ENCODE data around the gene LTBP1. TPM values are rescaled to one million over a fixed set of nuclear protein-coding genes. Genes with fewer than 3 reads are reported as not detected.

LTBP1 gene
- polyA plus RNA-seq, 1 experiment: 124 TPM

- CTCF ChIA-PET: interaction anchor here (1.2 kb wide), 1 partner anchor 324 kb away, joined by 3 read pairs; no protein-coding TSS in a partner anchor
- no peaks in the 10 kb centered on the region for H3K36me3 ChIP-seq (ENCODE audit: control insufficient read depth, insufficient read depth, low read length)
- H3K4me3 ChIP-seq (ENCODE audit: low read depth, low read length): no peak overlapping the region
- no peaks in the 10 kb centered on the region for H3K27me3 ChIP-seq (ENCODE audit: control insufficient read depth, insufficient read depth, low read length)
- TF ChIP-seq, protein P1, sequence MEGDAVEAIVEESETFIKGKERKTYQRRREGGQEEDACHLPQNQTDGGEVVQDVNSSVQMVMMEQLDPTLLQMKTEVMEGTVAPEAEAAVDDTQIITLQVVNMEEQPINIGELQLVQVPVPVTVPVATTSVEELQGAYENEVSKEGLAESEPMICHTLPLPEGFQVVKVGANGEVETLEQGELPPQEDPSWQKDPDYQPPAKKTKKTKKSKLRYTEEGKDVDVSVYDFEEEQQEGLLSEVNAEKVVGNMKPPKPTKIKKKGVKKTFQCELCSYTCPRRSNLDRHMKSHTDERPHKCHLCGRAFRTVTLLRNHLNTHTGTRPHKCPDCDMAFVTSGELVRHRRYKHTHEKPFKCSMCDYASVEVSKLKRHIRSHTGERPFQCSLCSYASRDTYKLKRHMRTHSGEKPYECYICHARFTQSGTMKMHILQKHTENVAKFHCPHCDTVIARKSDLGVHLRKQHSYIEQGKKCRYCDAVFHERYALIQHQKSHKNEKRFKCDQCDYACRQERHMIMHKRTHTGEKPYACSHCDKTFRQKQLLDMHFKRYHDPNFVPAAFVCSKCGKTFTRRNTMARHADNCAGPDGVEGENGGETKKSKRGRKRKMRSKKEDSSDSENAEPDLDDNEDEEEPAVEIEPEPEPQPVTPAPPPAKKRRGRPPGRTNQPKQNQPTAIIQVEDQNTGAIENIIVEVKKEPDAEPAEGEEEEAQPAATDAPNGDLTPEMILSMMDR (IDR thresholded peaks at IDR 0.05; ENCODE audit: insufficient read depth, low read depth, low read length): no peak
- POLR2A ChIA-PET: no interaction called here
- no peak for DNase-seq (ENCODE audit: low read depth)
Measured at GRCh38 chr2:33071591-33071990, 124.8 kb downstream of the LTBP1 start.

DNA sequence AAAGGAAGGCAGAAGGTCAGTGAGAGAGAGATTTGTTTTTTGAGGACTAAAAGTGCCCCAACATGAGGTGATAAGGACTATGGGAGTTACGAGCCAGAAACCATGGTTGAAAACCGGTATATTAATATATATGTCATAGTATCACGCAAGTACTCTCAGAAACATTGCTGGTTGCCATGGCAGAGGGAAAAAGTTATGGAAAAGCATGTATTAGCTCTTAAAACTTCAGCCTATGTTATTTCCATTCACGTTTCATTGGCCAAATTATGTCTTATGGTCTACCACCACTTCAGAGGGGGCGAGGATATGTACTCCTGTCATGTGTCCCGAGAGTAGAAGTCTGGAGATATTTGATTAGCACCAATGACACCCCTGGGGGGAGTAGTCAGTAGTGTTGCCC lies 125.9 kb downstream of the LTBP1 start:
- ChIA-PET CTCF (interaction anchor here (1.2 kb wide), 2 partner anchors 300 to 323 kb away, joined by 3 read pairs; no protein-coding TSS in a partner anchor), POLR2A (no interaction called here)
- Histone ChIP-seq H3K27me3 (ENCODE audit: control insufficient read depth, insufficient read depth, low read length) (no peaks in the 10 kb centered on the region), H3K4me3 (ENCODE audit: low read depth, low read length) (no peak overlapping the region), H3K36me3 (ENCODE audit: control insufficient read depth, insufficient read depth, low read length) (no peaks in the 10 kb centered on the region)
- no peak for DNase-seq (ENCODE audit: low read depth)
- TF ChIP-seq, protein P1 (IDR thresholded peaks at IDR 0.05; ENCODE audit: insufficient read depth, low read depth, low read length): no peak

DNA sequence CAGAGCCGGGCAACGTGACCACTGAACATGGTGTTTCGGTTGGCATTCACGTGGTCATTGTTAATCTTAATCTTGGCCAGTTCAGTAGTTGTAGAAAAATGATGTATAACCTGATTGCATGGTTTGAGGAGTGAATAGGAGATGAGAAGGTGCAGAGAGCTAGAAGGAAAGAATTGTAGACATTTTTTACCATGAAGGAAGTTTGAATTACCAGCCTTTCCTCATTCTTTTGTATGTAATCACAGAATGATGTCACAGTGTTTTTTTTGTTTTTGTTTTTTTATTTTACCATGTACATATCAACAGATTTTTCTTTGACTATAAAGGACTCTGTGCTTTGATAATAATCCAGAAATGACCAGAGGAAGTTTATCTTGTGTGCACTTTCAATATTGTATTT lies 126.3 kb downstream of the LTBP1 start:
- H3K27me3 ChIP-seq (ENCODE audit: control insufficient read depth, insufficient read depth, low read length): no peaks in the 10 kb centered on the region
- DNase-seq (ENCODE audit: low read depth): no peak
- ChIA-PET POLR2A (no interaction called here), CTCF (interaction anchor here (0.6 to 1.2 kb wide), 2 partner anchors 28 to 299 kb away, joined by 3 read pairs; no protein-coding TSS in a partner anchor)
- no peak overlapping the region for H3K4me3 ChIP-seq (ENCODE audit: low read depth, low read length)
- H3K36me3 ChIP-seq (ENCODE audit: control insufficient read depth, insufficient read depth, low read length): no peaks in the 10 kb centered on the region
- TF ChIP-seq, protein P1 (IDR thresholded peaks at IDR 0.05; ENCODE audit: insufficient read depth, low read depth, low read length): no peak

- POLR2A ChIA-PET: no interaction called here
- TF ChIP-seq, protein P1 (IDR thresholded peaks at IDR 0.05; ENCODE audit: insufficient read depth, low read depth, low read length): no peak
- no peaks in the 10 kb centered on the region for H3K27me3 ChIP-seq (ENCODE audit: control insufficient read depth, insufficient read depth, low read length)
- H3K4me3 ChIP-seq (ENCODE audit: low read depth, low read length): no peak overlapping the region
- CTCF ChIA-PET: no interaction called here
- no peaks in the 10 kb centered on the region for H3K36me3 ChIP-seq (ENCODE audit: control insufficient read depth, insufficient read depth, low read length)
- DNase-seq (ENCODE audit: low read depth): no peak
Measured at GRCh38 chr2:33074197-33074596, 127.4 kb downstream of the LTBP1 start.

DNA sequence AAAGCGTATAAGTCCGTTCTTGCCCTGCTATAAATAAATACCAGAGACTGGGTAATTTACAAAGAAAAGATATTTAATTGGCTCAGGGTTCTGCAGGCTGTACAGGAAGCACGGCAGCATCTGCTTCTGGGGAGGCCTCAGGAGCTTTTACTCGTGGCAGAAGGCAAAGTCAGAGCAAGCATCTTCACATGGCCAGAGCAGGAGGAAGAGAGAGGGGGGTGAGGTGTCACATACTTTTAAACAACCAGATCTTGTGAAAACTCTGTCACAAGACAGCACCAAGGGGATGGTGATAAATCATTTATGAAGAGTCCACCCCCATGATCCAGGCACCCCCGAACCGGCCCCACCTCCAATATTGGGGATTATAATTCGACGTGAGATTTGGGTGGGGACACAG lies 130.6 kb downstream of the LTBP1 start:
- POLR2A ChIA-PET: no interaction called here
- Histone ChIP-seq H3K36me3 (ENCODE audit: control insufficient read depth, insufficient read depth, low read length) (no peaks in the 10 kb centered on the region), H3K4me3 (ENCODE audit: low read depth, low read length) (no peak overlapping the region), H3K27me3 (ENCODE audit: control insufficient read depth, insufficient read depth, low read length) (no peaks in the 10 kb centered on the region)
- TF ChIP-seq, protein P1 (IDR thresholded peaks at IDR 0.05; ENCODE audit: insufficient read depth, low read depth, low read length): no peak
- DNase-seq (ENCODE audit: low read depth): no peak
- CTCF ChIA-PET: no interaction called here

Measured in BJ (cell line).